ENCODE data around the gene ITGA4.

The ITGA4 gene

GRCh38 chr2:181464966-181465365 lies 7.8 kb downstream of the ITGA4 start:
- ChIA-PET CTCF (no interaction called here), POLR2A (ENCODE audit: low non-redundant PET) (no interaction called here)
- no peak for DNase-seq (ENCODE audit: low spot score)
- H3K27ac ChIP-seq = no peak overlapping the region
- TF ChIP-seq, protein P1, sequence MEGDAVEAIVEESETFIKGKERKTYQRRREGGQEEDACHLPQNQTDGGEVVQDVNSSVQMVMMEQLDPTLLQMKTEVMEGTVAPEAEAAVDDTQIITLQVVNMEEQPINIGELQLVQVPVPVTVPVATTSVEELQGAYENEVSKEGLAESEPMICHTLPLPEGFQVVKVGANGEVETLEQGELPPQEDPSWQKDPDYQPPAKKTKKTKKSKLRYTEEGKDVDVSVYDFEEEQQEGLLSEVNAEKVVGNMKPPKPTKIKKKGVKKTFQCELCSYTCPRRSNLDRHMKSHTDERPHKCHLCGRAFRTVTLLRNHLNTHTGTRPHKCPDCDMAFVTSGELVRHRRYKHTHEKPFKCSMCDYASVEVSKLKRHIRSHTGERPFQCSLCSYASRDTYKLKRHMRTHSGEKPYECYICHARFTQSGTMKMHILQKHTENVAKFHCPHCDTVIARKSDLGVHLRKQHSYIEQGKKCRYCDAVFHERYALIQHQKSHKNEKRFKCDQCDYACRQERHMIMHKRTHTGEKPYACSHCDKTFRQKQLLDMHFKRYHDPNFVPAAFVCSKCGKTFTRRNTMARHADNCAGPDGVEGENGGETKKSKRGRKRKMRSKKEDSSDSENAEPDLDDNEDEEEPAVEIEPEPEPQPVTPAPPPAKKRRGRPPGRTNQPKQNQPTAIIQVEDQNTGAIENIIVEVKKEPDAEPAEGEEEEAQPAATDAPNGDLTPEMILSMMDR (conservative IDR thresholded peaks at IDR 0.05; ENCODE audit: low read depth) = no peak

DNA sequence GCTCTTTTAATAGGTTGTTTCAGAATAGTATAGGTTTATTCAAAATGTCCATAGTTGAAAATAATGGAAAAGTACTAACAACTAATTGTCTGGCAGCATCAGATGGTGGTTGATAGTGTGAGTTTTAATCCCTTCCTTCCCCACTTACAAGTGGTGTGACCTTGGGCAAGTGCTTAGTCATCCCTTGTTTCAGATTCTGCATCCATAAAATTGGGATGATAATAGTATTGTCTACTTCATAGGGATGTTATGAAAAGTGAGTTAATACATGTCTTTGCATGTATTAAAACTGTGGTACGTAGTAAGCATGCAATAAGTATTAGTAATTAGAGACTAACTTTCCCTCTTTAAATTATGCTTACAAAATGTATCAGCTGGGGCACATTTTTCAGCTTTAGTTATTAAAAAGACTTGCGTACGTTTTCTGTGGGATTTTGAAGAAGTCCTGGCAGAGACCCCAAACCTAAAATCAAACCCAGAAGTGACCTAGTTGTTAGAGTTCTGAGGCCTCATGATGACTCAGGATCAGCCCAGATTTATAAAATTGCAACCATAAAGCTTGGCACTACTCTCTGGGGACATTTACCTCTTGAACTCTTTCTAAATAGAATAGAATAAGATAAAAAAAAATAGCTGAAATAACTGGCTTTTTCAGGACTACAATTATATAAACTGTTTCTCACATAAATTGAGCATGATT lies 8.6 kb downstream of the ITGA4 start:
- ChIA-PET POLR2A (ENCODE audit: low non-redundant PET) (no interaction called here), CTCF (interaction anchor here (0.5 to 2.6 kb wide), 14 partner anchors 8 to 1558 kb away, joined by 3 to 14 read pairs (median 3); partner anchors contain the start of gene ITGA4)
- TF ChIP-seq, protein P1 (conservative IDR thresholded peaks at IDR 0.05; ENCODE audit: low read depth) = no peak
- no peak overlapping the region for H3K27ac ChIP-seq
- DNase-seq (ENCODE audit: low spot score) = no peak

DNA sequence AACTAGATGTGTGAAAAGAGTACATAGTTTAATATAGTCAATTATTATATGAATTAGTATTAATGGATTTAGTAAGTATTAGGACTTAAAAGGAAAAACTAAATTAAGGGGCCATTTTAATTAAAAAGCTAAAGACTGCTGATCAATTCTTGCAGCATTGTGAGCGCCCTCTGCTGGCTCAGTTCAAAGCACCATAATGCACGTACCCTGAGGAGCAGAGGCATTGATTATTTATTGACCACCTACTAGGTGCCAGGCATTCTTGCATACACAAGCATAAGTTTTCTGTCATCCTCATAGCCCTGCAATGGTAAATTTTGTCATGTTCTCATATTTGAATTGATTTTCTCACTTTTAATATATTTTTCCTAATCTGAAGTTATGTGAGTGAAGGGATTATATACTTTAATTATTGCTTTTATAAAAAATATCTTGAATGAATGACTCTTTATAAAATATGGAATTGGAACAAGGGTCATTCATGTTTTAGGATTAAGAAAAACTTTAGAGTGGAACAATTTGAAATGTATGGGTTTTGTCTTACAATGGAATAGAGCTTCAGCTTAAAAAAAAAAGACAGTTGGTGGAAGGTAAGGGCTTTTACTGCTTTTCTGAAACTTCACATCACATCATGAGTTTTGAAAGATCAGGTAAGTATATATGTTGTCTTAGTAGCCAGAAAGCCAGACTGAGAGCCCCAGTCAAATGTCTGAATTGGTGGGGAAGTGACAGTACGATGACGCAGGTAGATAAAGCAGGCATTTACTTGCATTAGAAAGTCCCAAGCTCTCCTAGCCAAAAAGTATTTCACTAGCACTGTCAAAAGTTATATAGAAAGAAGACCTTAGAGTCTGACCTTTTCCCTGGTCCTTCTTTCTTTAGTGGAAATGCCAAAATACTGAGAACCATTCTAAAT lies 9.7 kb downstream of the ITGA4 start:
- ChIA-PET CTCF (interaction anchor here (0.5 to 2.6 kb wide), 16 partner anchors 8 to 1343 kb away, joined by 3 to 14 read pairs (median 3); partner anchors contain the start of gene ITGA4), POLR2A (ENCODE audit: low non-redundant PET) (no interaction called here)
- TF ChIP-seq, protein P1 (conservative IDR thresholded peaks at IDR 0.05; ENCODE audit: low read depth) = peak; percentile 84
- H3K27ac ChIP-seq = no peak overlapping the region
- DNase-seq (ENCODE audit: low spot score) = peak; percentile 9

DNA sequence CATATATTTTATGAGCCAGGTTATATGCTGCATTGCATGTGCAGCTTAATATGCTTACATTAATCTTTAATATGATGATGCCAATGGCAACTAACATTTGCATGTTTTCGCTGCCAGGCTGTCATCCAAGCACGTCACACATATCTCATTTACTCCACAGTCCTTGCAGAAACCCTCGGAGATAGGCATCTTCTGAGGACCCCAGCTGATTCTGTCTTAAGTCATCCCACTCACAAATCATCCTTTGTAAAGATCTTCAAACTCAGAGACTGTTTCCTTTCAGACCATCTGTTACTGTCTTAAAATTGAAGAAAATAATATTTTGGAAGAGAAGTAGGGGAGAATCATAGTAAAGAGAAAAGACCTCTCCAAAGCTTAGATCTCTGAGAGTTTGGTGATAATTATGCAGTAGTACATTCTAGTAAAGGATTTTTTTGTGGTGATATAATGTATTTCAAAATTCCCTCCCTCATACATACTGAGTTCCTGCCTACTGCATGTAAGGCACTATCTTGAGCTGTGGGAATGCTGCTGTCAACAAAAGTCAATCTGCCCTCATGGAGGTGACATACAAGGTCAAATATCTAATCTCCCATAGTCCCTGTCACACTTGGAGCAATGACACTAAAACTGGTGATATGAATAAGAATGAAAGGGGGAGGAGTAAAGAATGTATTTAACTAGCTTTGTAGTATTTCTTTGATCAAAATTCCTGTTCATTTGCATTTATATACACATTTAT lies 11.0 kb downstream of the ITGA4 start:
- ChIA-PET POLR2A (ENCODE audit: low non-redundant PET) (no interaction called here), CTCF (interaction anchor here (2.4 to 2.6 kb wide), 2 partner anchors 10 to 363 kb away, joined by 9 to 14 read pairs; partner anchors contain the start of gene ITGA4)
- DNase-seq (ENCODE audit: low spot score) = no peak
- H3K27ac ChIP-seq = no peak overlapping the region
- TF ChIP-seq, protein P1 (conservative IDR thresholded peaks at IDR 0.05; ENCODE audit: low read depth) = no peak

DNA sequence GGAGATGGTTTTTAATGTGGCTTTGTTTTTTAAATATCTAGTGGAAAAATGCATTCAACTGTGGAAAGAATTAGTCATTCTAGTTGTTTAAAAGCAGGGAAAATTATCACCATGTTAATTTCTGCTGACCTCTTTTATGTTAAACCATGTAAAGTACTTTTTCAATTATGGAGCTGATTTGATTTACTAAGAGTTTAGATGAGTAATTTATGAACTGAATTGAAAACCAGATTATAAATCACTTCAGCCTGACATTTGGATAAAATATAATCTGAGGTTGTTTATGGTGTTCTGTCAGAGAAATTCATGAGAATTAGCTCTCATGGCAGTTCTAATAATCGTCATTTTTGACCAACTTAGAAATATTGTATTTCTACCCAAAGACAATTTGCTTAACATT lies 11.6 kb downstream of the ITGA4 start:
- POLR2A ChIA-PET (ENCODE audit: low non-redundant PET) = no interaction called here
- no peak for DNase-seq (ENCODE audit: low spot score)
- CTCF ChIA-PET = interaction anchor here (0.7 kb wide), 1 partner anchor 365 kb away, joined by 3 read pairs; no protein-coding TSS in a partner anchor
- TF ChIP-seq, protein P1 (conservative IDR thresholded peaks at IDR 0.05; ENCODE audit: low read depth) = no peak
- H3K27ac ChIP-seq = no peak overlapping the region

DNA sequence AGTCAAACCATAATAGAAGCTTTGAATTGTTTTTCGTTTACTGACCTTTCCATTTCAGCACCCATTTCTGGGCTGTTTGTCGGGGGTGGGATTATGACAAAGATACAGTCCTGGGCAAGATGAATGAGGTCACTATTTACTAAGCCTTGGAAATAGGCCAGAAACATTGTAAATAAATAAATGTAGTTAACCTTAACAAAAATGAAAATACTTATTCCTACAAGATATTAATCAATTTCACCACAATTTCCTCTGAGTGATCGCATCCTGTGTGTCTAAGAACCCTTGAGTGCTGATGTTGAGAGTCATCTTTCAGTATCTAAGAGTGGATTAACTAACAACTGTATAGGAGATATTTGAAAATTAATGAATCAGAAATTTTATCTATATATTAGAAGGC lies 14.0 kb downstream of the ITGA4 start:
- ChIA-PET CTCF (interaction anchor here (1.1 kb wide), 1 partner anchor 8 kb away, joined by 7 read pairs; no protein-coding TSS in a partner anchor), POLR2A (ENCODE audit: low non-redundant PET) (no interaction called here)
- no peak overlapping the region for H3K27ac ChIP-seq
- TF ChIP-seq, protein P1 (conservative IDR thresholded peaks at IDR 0.05; ENCODE audit: low read depth) = no peak
- no peak for DNase-seq (ENCODE audit: low spot score)
